Nephron progenitor cell (in vitro differentiated cells): ENCODE measurements around the gene STUM.

Source experiments
- DNase-seq: peaks from one replicate; pipeline ENCODE4 v3.0.0; 2021
- H3K27ac Mint-ChIP-seq: 2 replicates; pipeline ENCODE4 v1.8.0; 2021; ENCODE audit warnings: mild to moderate bottlenecking, moderate library complexity, mixed read lengths
- H3K27me3 Mint-ChIP-seq: 2 replicates; pipeline ENCODE4 v1.8.0; 2021; ENCODE audit warnings: mild to moderate bottlenecking, low read depth, mixed read lengths; ENCODE audit not compliant: poor library complexity
- H3K36me3 Mint-ChIP-seq: 2 replicates; pipeline ENCODE4 v1.8.0; 2021; ENCODE audit warnings: low read depth, mixed read lengths
- H3K4me1 Mint-ChIP-seq: 2 replicates; pipeline ENCODE4 v1.8.0; 2021; ENCODE audit warnings: mixed read lengths
- H3K4me3 Mint-ChIP-seq: 2 replicates; pipeline ENCODE4 v1.8.0; 2021; ENCODE audit warnings: mild to moderate bottlenecking, moderate library complexity, mixed read lengths
- H3K9me3 Mint-ChIP-seq: 2 replicates; pipeline ENCODE4 v1.8.0; 2021; ENCODE audit warnings: mild to moderate bottlenecking, moderate library complexity, mixed read lengths
- CTCF ChIP-seq: fragments of 200-600 bp; sonication (generic); IDR thresholded peaks from 2 replicates; pipeline ENCODE4 v1.5.0; 2021; ENCODE audit warnings: antibody characterized with exemption

Gene STUM

GRCh38 chr1:226512076-226512728 lies 36.4 kb upstream of the STUM start:
- TF ChIP-seq CTCF, result no peak
- Mint-ChIP-seq H3K4me1 (no peaks in the 10 kb centered on the region), H3K27ac (no peak overlapping the region), H3K27me3 (peaks cover 18% of the 10 kb centered on the region), H3K4me3 (no peak overlapping the region), H3K36me3 (no peaks in the 10 kb centered on the region), H3K9me3 (peaks cover 3% of the 10 kb centered on the region)
- DNase-seq, result no peak

- Mint-ChIP-seq H3K27me3 (peaks cover 27% of the 10 kb centered on the region), H3K36me3 (no peaks in the 10 kb centered on the region), H3K27ac (no peak overlapping the region), H3K9me3 (no peaks in the 10 kb centered on the region), H3K4me1 (peaks cover 12% of the 10 kb centered on the region), H3K4me3 (no peak overlapping the region)
- DNase-seq, result no peak
- no peak for TF ChIP-seq CTCF
Observed at GRCh38 chr1:226518375-226518774, 30.2 kb upstream of the STUM start.

GRCh38 chr1:226519135-226519534 lies 29.4 kb upstream of the STUM start:
- H3K9me3 Mint-ChIP-seq, result no peaks in the 10 kb centered on the region
- peaks cover 27% of the 10 kb centered on the region for H3K27me3 Mint-ChIP-seq
- no peak overlapping the region for H3K4me3 Mint-ChIP-seq

GRCh38 chr1:226519716-226520598 lies 28.6 kb upstream of the STUM start:
- H3K27me3 Mint-ChIP-seq, result peaks cover 27% of the 10 kb centered on the region

More at GRCh38 chr1:226519135-226519534, 29.4 kb upstream of the STUM start:
- no peak overlapping the region for H3K27ac Mint-ChIP-seq
- no peaks in the 10 kb centered on the region for H3K36me3 Mint-ChIP-seq
- no peak for DNase-seq
- peaks cover 12% of the 10 kb centered on the region for H3K4me1 Mint-ChIP-seq
- TF ChIP-seq CTCF, result no peak

GRCh38 chr1:226520640-226521355 lies 27.8 kb upstream of the STUM start:
- no peak for TF ChIP-seq CTCF
- peaks cover 25% of the 10 kb centered on the region for H3K27me3 Mint-ChIP-seq
- DNase-seq, result no peak
- H3K4me1 Mint-ChIP-seq, result peaks cover 12% of the 10 kb centered on the region
- no peak overlapping the region for H3K27ac Mint-ChIP-seq
- no peaks in the 10 kb centered on the region for H3K9me3 Mint-ChIP-seq
- H3K4me3 Mint-ChIP-seq, result no peak overlapping the region
- H3K36me3 Mint-ChIP-seq, result no peaks in the 10 kb centered on the region

More at GRCh38 chr1:226519716-226520598, 28.6 kb upstream of the STUM start:
- no peaks in the 10 kb centered on the region for H3K36me3 Mint-ChIP-seq
- DNase-seq, result no peak
- H3K4me3 Mint-ChIP-seq, result no peak overlapping the region
- no peaks in the 10 kb centered on the region for H3K9me3 Mint-ChIP-seq
- TF ChIP-seq CTCF, result peak; percentile 18
- H3K4me1 Mint-ChIP-seq, result peaks cover 12% of the 10 kb centered on the region
- H3K27ac Mint-ChIP-seq, result no peak overlapping the region
